LNCaP clone FGC (cell line): ENCODE data around the gene FCMR.

Experiments
- DNase-seq: peaks from one replicate; pipeline ENCODE4 v3.0.0-alpha.2; 2011; ENCODE audit warnings: low read depth
- H3K4me3 ChIP-seq: 2 replicates; pipeline ENCODE4 v1.5.1; 2011; ENCODE audit warnings: mild to moderate bottlenecking, low read depth, low read length, control low read depth
- TF ChIP-seq, protein P1 (sequence below): IDR thresholded peaks from 2 replicates; pipeline ENCODE4 v1.5.1; 2012; ENCODE audit warnings: mild to moderate bottlenecking; ENCODE audit not compliant: control insufficient read depth, insufficient read depth; ENCODE audit errors: extremely low read depth

The FCMR gene

GRCh38 chr1:206901944-206902343, 19.8 kb downstream of the FCMR start:
- DNase-seq = no peak
- TF ChIP-seq, protein P1, sequence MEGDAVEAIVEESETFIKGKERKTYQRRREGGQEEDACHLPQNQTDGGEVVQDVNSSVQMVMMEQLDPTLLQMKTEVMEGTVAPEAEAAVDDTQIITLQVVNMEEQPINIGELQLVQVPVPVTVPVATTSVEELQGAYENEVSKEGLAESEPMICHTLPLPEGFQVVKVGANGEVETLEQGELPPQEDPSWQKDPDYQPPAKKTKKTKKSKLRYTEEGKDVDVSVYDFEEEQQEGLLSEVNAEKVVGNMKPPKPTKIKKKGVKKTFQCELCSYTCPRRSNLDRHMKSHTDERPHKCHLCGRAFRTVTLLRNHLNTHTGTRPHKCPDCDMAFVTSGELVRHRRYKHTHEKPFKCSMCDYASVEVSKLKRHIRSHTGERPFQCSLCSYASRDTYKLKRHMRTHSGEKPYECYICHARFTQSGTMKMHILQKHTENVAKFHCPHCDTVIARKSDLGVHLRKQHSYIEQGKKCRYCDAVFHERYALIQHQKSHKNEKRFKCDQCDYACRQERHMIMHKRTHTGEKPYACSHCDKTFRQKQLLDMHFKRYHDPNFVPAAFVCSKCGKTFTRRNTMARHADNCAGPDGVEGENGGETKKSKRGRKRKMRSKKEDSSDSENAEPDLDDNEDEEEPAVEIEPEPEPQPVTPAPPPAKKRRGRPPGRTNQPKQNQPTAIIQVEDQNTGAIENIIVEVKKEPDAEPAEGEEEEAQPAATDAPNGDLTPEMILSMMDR = no peak
- H3K4me3 ChIP-seq = no peak overlapping the region

DNA sequence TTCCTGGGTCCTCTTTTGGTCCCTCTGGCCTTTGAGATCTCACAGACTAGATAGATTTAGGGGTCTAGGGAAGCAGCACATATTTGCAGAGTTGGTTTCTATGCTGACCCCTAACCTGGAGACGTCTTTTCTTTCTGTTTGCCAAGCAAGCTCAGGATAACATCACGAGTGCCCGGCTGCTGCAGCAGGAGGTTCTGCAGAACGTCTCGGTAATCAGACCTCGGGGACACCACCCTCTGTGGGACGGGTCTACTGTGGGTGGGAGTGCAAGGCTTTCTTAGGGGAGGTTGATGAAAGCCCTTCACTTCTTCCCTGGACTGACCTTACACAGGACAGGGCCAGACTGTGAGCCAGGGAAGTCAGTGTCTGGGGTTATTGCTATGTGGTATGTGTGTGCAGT, 21.6 kb downstream of the FCMR start:
- H3K4me3 ChIP-seq = no peak overlapping the region
- no peak for DNase-seq
- TF ChIP-seq, protein P1 = no peak

DNA sequence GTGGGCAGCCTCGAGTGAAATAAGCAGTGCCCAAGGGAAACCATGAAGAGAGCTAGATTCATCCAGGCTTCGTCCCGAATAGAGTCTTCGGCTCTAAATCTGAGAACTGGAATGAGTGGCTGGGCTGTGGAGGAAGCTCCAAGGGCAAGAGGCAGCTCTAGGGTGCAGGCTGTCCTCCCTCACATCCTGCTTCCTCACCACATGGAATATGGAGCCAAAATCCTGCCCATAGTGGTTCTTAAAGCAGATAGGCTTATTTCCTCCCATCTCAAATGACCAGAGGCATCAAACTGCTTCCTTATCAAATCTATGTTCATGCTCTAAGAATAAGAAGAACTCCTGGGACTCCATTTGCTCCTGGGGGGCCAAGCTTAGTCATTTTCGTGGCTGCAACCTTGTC, 22.0 kb downstream of the FCMR start:
- no peak overlapping the region for H3K4me3 ChIP-seq
- no peak for DNase-seq
- TF ChIP-seq, protein P1 = no peak

- TF ChIP-seq, protein P1 = no peak
- no peak overlapping the region for H3K4me3 ChIP-seq
- DNase-seq = no peak
Measured at GRCh38 chr1:206898915-206899431, 22.8 kb downstream of the FCMR start.

- H3K4me3 ChIP-seq = no peak overlapping the region
- TF ChIP-seq, protein P1 = no peak
- DNase-seq = no peak
Measured at GRCh38 chr1:206898089-206898914, 23.4 kb downstream of the FCMR start.

DNA sequence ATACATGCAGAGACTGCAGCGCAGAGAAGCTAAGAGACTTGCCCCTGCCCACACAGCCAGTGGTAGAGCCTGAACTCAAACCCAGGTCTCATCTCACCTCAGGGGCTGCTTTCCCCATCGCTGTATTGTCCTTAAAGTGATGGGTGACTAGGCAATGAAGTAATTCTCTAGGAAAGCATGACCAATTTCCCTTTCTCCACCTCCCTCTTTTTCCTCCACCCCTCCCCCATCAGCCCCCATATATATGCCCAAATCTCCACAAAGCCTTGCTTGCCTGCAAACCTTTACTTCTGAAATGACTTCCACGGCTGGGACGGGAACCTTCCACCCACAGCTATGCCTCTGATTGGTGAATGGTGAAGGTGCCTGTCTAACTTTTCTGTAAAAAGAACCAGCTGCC, 24.6 kb downstream of the FCMR start, which contains the start of gene IL24:
Gene IL24, plus strand, starts transcription at position 269 of the 400 bp plus-strand sequence. CDS start 390 bp downstream, outside the sequence.
- H3K4me3 ChIP-seq = no peak within 1 kb of the TSS
- DNase-seq = no peak
- TF ChIP-seq, protein P1 = no peak
